ENCODE data around the gene HMGCL.
"Not testable (repeated sequence)": the region's sequence is repeated elsewhere in the genome, so short reads cannot be mapped to it uniquely, and the experiment has no call there.

The HMGCL gene

GRCh38 chr1:23825076-23825761 lies at the start of gene HMGCL:
TSS of gene HMGCL (minus strand) at chr1:23825429. CDS start at chr1:23825415, 14 bp downstream.
- peak within 1 kb of the TSS; percentile 97 for H3K27ac ChIP-seq (ENCODE audit: low read length)
- H3K27me3 ChIP-seq (ENCODE audit: low read depth, low read length): no peaks in the 10 kb centered on the region

GRCh38 chr1:23872421-23872820 lies 47.2 kb upstream of the HMGCL start:
- Histone ChIP-seq H3K27ac (ENCODE audit: low read length) (no peak overlapping the region), H3K4me3 (ENCODE audit: low read depth in 1 of 2, low read length in 2 of 2) (no peak overlapping the region), H3K36me3 (ENCODE audit: control insufficient read depth in 1 of 2, insufficient read depth in 2 of 2, low read length in 2 of 2) (no peaks in the 10 kb centered on the region), H3K4me1 (ENCODE audit: control insufficient read depth in 1 of 2, insufficient read depth in 2 of 2, low read length in 2 of 2) (peaks cover 0 to 2% of the 10 kb centered on the region in 2 donors), H3K27me3 (ENCODE audit: low read depth, low read length) (no peaks in the 10 kb centered on the region), H3K9me3 (ENCODE audit: control insufficient read depth in 1 of 2, low read length in 2 of 2) (no peaks in the 10 kb centered on the region)

More at GRCh38 chr1:23825076-23825761, at the start of gene HMGCL:
- Histone ChIP-seq H3K4me1 (ENCODE audit: control insufficient read depth in 1 of 2, insufficient read depth in 2 of 2, low read length in 2 of 2) (peaks cover 0 to 12% of the 10 kb centered on the region in 2 donors), H3K9me3 (ENCODE audit: control insufficient read depth in 1 of 2, low read length in 2 of 2) (no peaks in the 10 kb centered on the region), H3K36me3 (ENCODE audit: control insufficient read depth in 1 of 2, insufficient read depth in 2 of 2, low read length in 2 of 2) (peaks cover 0 to 2% of the 10 kb centered on the region in 2 donors), H3K4me3 (ENCODE audit: low read depth in 1 of 2, low read length in 2 of 2) (peak within 1 kb of the TSS; percentile 76 to 83)

- Histone ChIP-seq H3K4me1 (ENCODE audit: control insufficient read depth in 1 of 2, insufficient read depth in 2 of 2, low read length in 2 of 2) (peaks cover 0 to 9% of the 10 kb centered on the region in 2 donors), H3K4me3 (ENCODE audit: low read depth in 1 of 2, low read length in 2 of 2) (peak overlapping the region; percentile 74 to 91), H3K36me3 (ENCODE audit: control insufficient read depth in 1 of 2, insufficient read depth in 2 of 2, low read length in 2 of 2) (peaks cover 2 to 7% of the 10 kb centered on the region in 2 donors), H3K27me3 (ENCODE audit: low read depth, low read length) (no peaks in the 10 kb centered on the region), H3K9me3 (ENCODE audit: control insufficient read depth in 1 of 2, low read length in 2 of 2) (no peaks in the 10 kb centered on the region), H3K27ac (ENCODE audit: low read length) (no peak overlapping the region)
These were observed 43.8 kb upstream of the HMGCL start for GRCh38 chr1:23869051-23869450.

DNA sequence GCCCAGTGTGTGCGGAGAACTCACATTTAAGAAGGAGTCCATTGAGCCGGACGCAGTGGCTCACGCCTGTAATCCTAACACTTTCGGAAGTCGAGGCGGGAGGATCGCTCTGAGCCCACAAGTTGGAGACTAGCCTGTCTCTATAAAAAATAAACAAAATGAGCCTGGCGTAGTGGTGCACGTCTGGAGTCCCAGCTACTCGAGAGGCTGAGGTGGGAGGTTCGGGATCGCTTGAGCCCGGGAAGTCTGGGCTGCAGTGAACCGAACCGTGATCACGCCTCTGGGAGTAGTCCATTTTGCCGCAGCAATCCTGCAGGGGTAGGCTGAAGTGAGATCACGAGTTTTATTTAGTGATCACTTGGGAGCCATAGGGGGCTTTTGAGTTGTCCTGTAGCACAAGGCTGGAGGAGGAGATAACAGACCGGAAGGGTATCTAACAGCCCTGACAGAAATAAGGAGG lies 43.4 kb upstream of the HMGCL start:
- Histone ChIP-seq H3K4me1 (ENCODE audit: control insufficient read depth in 1 of 2, insufficient read depth in 2 of 2, low read length in 2 of 2) (peaks cover 0 to 9% of the 10 kb centered on the region in 2 donors), H3K27ac (ENCODE audit: low read length) (peak overlapping the region; percentile 34), H3K27me3 (ENCODE audit: low read depth, low read length) (no peaks in the 10 kb centered on the region), H3K9me3 (ENCODE audit: control insufficient read depth in 1 of 2, low read length in 2 of 2) (no peaks in the 10 kb centered on the region), H3K4me3 (ENCODE audit: low read depth in 1 of 2, low read length in 2 of 2) (peak overlapping the region; percentile 74 to 91), H3K36me3 (ENCODE audit: control insufficient read depth in 1 of 2, insufficient read depth in 2 of 2, low read length in 2 of 2) (peaks cover 2 to 7% of the 10 kb centered on the region in 2 donors)

- peaks cover 0 to 9% of the 10 kb centered on the region in 2 donors for H3K4me1 ChIP-seq (ENCODE audit: control insufficient read depth in 1 of 2, insufficient read depth in 2 of 2, low read length in 2 of 2)
- H3K36me3 ChIP-seq (ENCODE audit: control insufficient read depth in 1 of 2, insufficient read depth in 2 of 2, low read length in 2 of 2): peaks cover 4 to 7% of the 10 kb centered on the region in 2 donors
- H3K9me3 ChIP-seq (ENCODE audit: control insufficient read depth in 1 of 2, low read length in 2 of 2): no peaks in the 10 kb centered on the region
- H3K4me3 ChIP-seq (ENCODE audit: low read depth in 1 of 2, low read length in 2 of 2): peak within 1 kb of the TSS; percentile 74 to 91
- no peaks in the 10 kb centered on the region for H3K27me3 ChIP-seq (ENCODE audit: low read depth, low read length)
- peak within 1 kb of the TSS; percentile 34 for H3K27ac ChIP-seq (ENCODE audit: low read length)
These were observed 42.8 kb upstream of the HMGCL start, which contains the start of gene FUCA1 for GRCh38 chr1:23867895-23868556. TSS of gene FUCA1 (minus strand) at chr1:23868290. CDS start at chr1:23868286, 4 bp downstream.

DNA sequence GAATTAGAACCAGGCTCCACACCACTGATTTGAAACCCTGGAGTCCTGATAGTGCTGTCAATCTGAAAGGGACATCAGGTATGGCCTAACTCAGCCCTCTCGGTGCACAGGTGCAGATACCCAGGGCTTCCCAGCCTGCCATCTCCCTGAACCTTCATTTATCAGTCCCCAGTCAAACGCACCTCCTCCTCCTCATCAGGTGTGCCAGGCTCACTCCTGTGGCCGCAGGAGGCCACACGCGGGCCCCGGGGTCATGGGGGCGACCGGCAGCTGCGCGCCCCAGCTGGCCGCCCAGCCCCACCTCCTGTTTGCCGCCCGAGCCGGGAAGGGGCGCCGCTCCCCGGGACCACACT lies 42.3 kb upstream of the HMGCL start:
- H3K27ac ChIP-seq (ENCODE audit: low read length): no peak overlapping the region
- H3K4me3 ChIP-seq (ENCODE audit: low read depth in 1 of 2, low read length in 2 of 2): peak overlapping the region; percentile 74 to 91
- no peaks in the 10 kb centered on the region for H3K27me3 ChIP-seq (ENCODE audit: low read depth, low read length)
- H3K9me3 ChIP-seq (ENCODE audit: control insufficient read depth in 1 of 2, low read length in 2 of 2): no peaks in the 10 kb centered on the region
- peaks cover 8 to 12% of the 10 kb centered on the region in 2 donors for H3K36me3 ChIP-seq (ENCODE audit: control insufficient read depth in 1 of 2, insufficient read depth in 2 of 2, low read length in 2 of 2)
- peaks cover 0 to 9% of the 10 kb centered on the region in 2 donors for H3K4me1 ChIP-seq (ENCODE audit: control insufficient read depth in 1 of 2, insufficient read depth in 2 of 2, low read length in 2 of 2)

DNA sequence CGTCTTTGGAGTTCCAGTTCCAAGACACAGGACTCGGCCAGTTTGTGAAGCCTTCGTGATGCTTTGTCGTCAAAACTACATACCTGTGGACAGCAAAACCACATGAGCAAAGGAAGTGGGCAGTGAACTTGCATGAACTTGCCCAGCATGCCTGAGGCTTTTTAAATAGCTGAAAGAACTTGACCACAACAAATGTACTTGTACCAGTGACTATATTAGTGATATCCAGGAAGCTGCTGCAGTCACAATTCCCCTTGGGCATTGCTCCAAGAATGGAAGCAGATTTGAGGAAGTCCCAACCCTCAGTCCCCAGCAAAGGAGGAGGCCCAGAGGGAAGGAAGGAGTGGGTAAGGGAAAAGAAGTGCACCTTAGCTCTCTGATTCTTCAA lies 40.3 kb upstream of the HMGCL start:
- Histone ChIP-seq H3K4me1 (ENCODE audit: control insufficient read depth in 1 of 2, insufficient read depth in 2 of 2, low read length in 2 of 2) (peaks cover 0 to 9% of the 10 kb centered on the region in 2 donors), H3K4me3 (ENCODE audit: low read depth in 1 of 2, low read length in 2 of 2) (no peak overlapping the region), H3K27me3 (ENCODE audit: low read depth, low read length) (no peaks in the 10 kb centered on the region), H3K36me3 (ENCODE audit: control insufficient read depth in 1 of 2, insufficient read depth in 2 of 2, low read length in 2 of 2) (peaks cover 14 to 19% of the 10 kb centered on the region in 2 donors), H3K9me3 (ENCODE audit: control insufficient read depth in 1 of 2, low read length in 2 of 2) (no peaks in the 10 kb centered on the region), H3K27ac (ENCODE audit: low read length) (no peak overlapping the region)

DNA sequence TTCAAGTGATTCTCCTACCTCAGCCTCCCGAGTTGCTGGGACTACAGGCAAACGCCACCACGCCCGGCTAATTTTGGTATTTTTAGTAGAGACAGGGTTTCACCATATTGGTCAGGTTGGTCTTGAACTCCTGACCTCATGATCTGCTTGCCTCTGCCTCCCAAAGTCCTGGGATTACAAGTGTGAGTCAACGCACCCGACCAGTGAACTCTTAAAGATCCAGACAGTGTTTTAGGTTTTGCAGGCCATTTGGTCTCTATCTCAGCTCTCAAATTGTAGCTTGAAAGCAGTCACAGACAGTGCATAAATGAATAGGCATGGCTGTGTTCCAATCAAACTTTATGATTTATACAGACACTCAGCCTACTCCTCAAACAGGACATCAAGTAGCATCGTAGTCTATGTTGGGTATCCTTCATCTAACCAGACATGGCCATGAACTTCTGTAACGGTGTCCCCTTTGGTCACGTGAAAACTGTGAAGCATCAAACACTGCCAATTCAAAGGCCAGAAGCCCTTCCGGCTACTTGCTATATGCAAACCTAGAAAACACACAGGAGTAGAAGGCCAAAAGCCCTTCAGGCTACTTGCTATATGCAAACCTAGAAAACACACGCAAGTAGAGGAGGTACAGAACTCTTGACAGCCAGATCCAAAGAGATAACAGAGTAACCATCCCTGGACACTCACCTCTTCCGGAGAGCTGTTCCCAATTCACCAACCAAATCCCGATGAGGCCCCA lies 39.7 kb upstream of the HMGCL start:
- Histone ChIP-seq H3K27ac (ENCODE audit: low read length) (no peak overlapping the region), H3K4me1 (ENCODE audit: control insufficient read depth in 1 of 2, insufficient read depth in 2 of 2, low read length in 2 of 2) (peaks cover 0 to 9% of the 10 kb centered on the region in 2 donors), H3K27me3 (ENCODE audit: low read depth, low read length) (no peaks in the 10 kb centered on the region), H3K36me3 (ENCODE audit: control insufficient read depth in 1 of 2, insufficient read depth in 2 of 2, low read length in 2 of 2) (peaks cover 15 to 20% of the 10 kb centered on the region in 2 donors), H3K9me3 (ENCODE audit: control insufficient read depth in 1 of 2, low read length in 2 of 2) (no peaks in the 10 kb centered on the region), H3K4me3 (ENCODE audit: low read depth in 1 of 2, low read length in 2 of 2) (no peak overlapping the region)

GRCh38 chr1:23862640-23863039 lies 37.4 kb upstream of the HMGCL start:
- peaks cover 0 to 9% of the 10 kb centered on the region in 2 donors for H3K4me1 ChIP-seq (ENCODE audit: control insufficient read depth in 1 of 2, insufficient read depth in 2 of 2, low read length in 2 of 2)
- peaks cover 29 to 33% of the 10 kb centered on the region in 2 donors for H3K36me3 ChIP-seq (ENCODE audit: control insufficient read depth in 1 of 2, insufficient read depth in 2 of 2, low read length in 2 of 2)
- no peaks in the 10 kb centered on the region for H3K9me3 ChIP-seq (ENCODE audit: control insufficient read depth in 1 of 2, low read length in 2 of 2)
- H3K27ac ChIP-seq (ENCODE audit: low read length): no peak overlapping the region
- H3K4me3 ChIP-seq (ENCODE audit: low read depth in 1 of 2, low read length in 2 of 2): no peak overlapping the region
- no peaks in the 10 kb centered on the region for H3K27me3 ChIP-seq (ENCODE audit: low read depth, low read length)

DNA sequence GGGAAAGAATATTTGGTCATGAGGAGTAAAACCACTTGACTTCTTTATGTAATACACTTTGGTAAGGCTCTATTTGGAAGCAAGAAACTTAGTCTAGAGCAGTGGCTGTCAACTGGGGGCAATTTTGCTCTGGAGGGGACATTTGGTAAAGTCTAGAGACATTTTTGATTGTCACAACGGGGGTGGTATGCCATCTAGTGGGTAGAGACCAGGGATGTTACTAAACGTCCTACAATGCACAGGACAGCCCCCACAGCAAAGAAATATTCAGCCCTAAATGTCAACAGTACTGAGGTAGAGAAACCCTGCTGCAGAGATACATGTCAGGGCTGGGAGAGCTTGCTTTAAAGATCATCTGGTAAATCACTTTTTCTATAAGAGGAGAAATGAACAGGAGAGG lies 29.3 kb upstream of the HMGCL start:
- Histone ChIP-seq H3K36me3 (ENCODE audit: control insufficient read depth in 1 of 2, insufficient read depth in 2 of 2, low read length in 2 of 2) (peaks cover 23 to 24% of the 10 kb centered on the region in 2 donors), H3K27me3 (ENCODE audit: low read depth, low read length) (no peaks in the 10 kb centered on the region), H3K4me3 (ENCODE audit: low read depth in 1 of 2, low read length in 2 of 2) (no peak overlapping the region), H3K27ac (ENCODE audit: low read length) (no peak overlapping the region), H3K4me1 (ENCODE audit: control insufficient read depth in 1 of 2, insufficient read depth in 2 of 2, low read length in 2 of 2) (no peaks in the 10 kb centered on the region), H3K9me3 (ENCODE audit: control insufficient read depth in 1 of 2, low read length in 2 of 2) (no peaks in the 10 kb centered on the region)

- peaks cover 19 to 21% of the 10 kb centered on the region in 2 donors for H3K36me3 ChIP-seq (ENCODE audit: control insufficient read depth in 1 of 2, insufficient read depth in 2 of 2, low read length in 2 of 2)
- H3K4me1 ChIP-seq (ENCODE audit: control insufficient read depth in 1 of 2, insufficient read depth in 2 of 2, low read length in 2 of 2); H3K9me3 ChIP-seq (ENCODE audit: control insufficient read depth in 1 of 2, low read length in 2 of 2); H3K27me3 ChIP-seq (ENCODE audit: low read depth, low read length); H3K27ac ChIP-seq (ENCODE audit: low read length); H3K4me3 ChIP-seq (ENCODE audit: low read depth in 1 of 2, low read length in 2 of 2): not testable (repeated sequence)
These were observed 27.9 kb upstream of the HMGCL start for GRCh38 chr1:23853124-23853523.
